OCI-LY7 (cell line): ENCODE data around the gene SLC6A7. TPM values are rescaled to one million over a fixed set of nuclear protein-coding genes. Genes with fewer than 3 reads are reported as not detected.

Source experiments
- BruUV-seq: library from RNA; stranded (reverse); fragments of 400-500 nt; replicated peaks from 2 replicates; lab custom pipeline; 2021; lab: Mats Ljungman, UMichigan
- CTCF ChIA-PET: fragments of 300-600 bp; sonication (Branson Sonifier 250); formaldehyde crosslinking; loops from one replicate; lab custom pipeline; 2022; ENCODE audit warnings: antibody characterized with exemption; ENCODE audit not compliant: unreplicated experiment; lab: Charles Lee
- POLR2A ChIA-PET: fragments of 300-600 bp; sonication (Branson Sonifier 250); formaldehyde crosslinking; loops from one replicate; lab custom pipeline; 2022; ENCODE audit warnings: antibody characterized with exemption; lab: Charles Lee
- DNase-seq: peaks from one replicate; pipeline ENCODE4 v3.0.0-alpha.2; 2015; ENCODE audit warnings: low spot score
- H2AFZ ChIP-seq: fragments of 200-600 bp; sonication (generic), shearing (Covaris generic); 2 replicates; pipeline ENCODE4 v1.6.1; 2014; ENCODE audit warnings: mild to moderate bottlenecking, antibody characterized with exemption, low read length, moderate library complexity
- H3K27ac ChIP-seq: fragments of 200-600 bp; sonication (generic); 2 replicates; pipeline ENCODE4 v1.5.1; 2014; ENCODE audit warnings: mixed run types, low read depth, mild to moderate bottlenecking, moderate library complexity, low read length, inconsistent platforms; ENCODE audit not compliant: poor library complexity, severe bottlenecking
- H3K36me3 ChIP-seq: fragments of 200-600 bp; sonication (generic); 2 replicates; pipeline ENCODE4 v1.6.1; 2014; ENCODE audit warnings: mild to moderate bottlenecking, antibody characterized with exemption, low read length, moderate library complexity, mixed read lengths; ENCODE audit not compliant: insufficient read depth
- H3K4me1 ChIP-seq: fragments of 200-600 bp; sonication (generic); 2 replicates; pipeline ENCODE4 v1.5.1; 2014; ENCODE audit warnings: mild to moderate bottlenecking, low read length; ENCODE audit not compliant: insufficient read depth, poor library complexity, severe bottlenecking
- H3K4me2 ChIP-seq: fragments of 200-600 bp; sonication (generic); 2 replicates; pipeline ENCODE4 v1.6.1; 2014; ENCODE audit warnings: mild to moderate bottlenecking, low read length
- H3K4me3 ChIP-seq: fragments of 200-600 bp; sonication (generic); 2 replicates; pipeline ENCODE4 v1.5.1; 2014; ENCODE audit warnings: mild to moderate bottlenecking, low read depth, low read length; ENCODE audit not compliant: poor library complexity, severe bottlenecking
- H3K79me2 ChIP-seq: fragments of 200-600 bp; sonication (generic); 2 replicates; pipeline ENCODE4 v1.6.1; 2016; ENCODE audit warnings: low read depth, mild to moderate bottlenecking, low read length, moderate library complexity, mixed read lengths; ENCODE audit not compliant: insufficient read depth
- H3K9me2 ChIP-seq: fragments of 200-600 bp; sonication (generic); 2 replicates; pipeline ENCODE4 v1.6.1; 2016; ENCODE audit warnings: mild to moderate bottlenecking, low read length, mixed read lengths; ENCODE audit not compliant: insufficient read depth
- H3K9me3 ChIP-seq: fragments of 200-600 bp; sonication (generic); 2 replicates; pipeline ENCODE4 v1.6.1; 2014; ENCODE audit warnings: mild to moderate bottlenecking, mixed run types, low read length, mixed read lengths
- H4K20me1 ChIP-seq: fragments of 200-600 bp; sonication (generic); 2 replicates; pipeline ENCODE4 v1.6.1; 2014; ENCODE audit warnings: mild to moderate bottlenecking, antibody characterized with exemption, low read length, moderate library complexity, mixed read lengths; ENCODE audit not compliant: insufficient read depth
- EZH2phosphoT487 ChIP-seq: fragments of 200-600 bp; sonication (generic); IDR thresholded peaks from 2 replicates; pipeline ENCODE4 v1.6.1; 2018; ENCODE audit warnings: low read depth, borderline replicate concordance, mild to moderate bottlenecking, mixed run types, antibody characterized with exemption, low read length, moderate library complexity, mixed read lengths
- intact Hi-C: fragments of 100-400 bp; cut with micrococcal nuclease; formaldehyde crosslinking; loops from one replicate; pipeline ENCODE4 v1.10.0; 2022; ENCODE audit not compliant: unreplicated experiment
- total RNA-seq, 2 experiments: library from RNA; depleted of rRNA in 1 of 2; stranded (reverse); fragments of >200 nt in 1 of 2; shearing (Covaris generic) in 1 of 2; gene quantifications; 2 replicates each; pipeline ENCODE4 v1.2.3, GENCODE V29; 2014 to 2022
- TF ChIP-seq, protein P1 (sequence below): fragments of 200-600 bp; sonication (generic); conservative IDR thresholded peaks from 2 replicates; pipeline ENCODE4 v1.5.1; 2014; ENCODE audit warnings: mild to moderate bottlenecking, antibody characterized with exemption, low read length, moderate library complexity, mixed read lengths

Gene SLC6A7
- total RNA-seq, 2 experiments from 2014 or later, result not detected

DNA sequence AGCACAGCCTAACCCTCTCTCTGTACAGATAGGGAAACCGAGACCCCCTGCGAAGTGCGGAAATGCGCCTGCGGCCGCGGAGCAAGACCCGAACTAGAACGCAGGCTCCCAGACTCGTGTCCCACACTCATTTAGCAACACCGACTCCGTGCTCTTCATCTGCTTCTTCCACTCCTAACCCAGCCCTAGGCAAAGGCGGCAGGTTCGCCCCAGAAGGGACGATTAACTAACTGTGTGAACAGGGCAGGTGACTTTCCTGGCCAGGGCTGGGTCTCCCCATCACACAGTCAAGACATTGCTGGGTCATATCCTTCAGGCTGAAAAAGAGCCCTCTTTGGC lies 22.4 kb upstream of the SLC6A7 start:
- Histone ChIP-seq H3K4me2 (no peak overlapping the region), H3K9me3 (no peaks in the 10 kb centered on the region), H3K27ac (no peak overlapping the region), H3K9me2 (no peaks in the 10 kb centered on the region), H3K36me3 (no peaks in the 10 kb centered on the region), H3K79me2 (no peaks in the 10 kb centered on the region), H4K20me1 (no peaks in the 10 kb centered on the region), H3K4me3 (no peak overlapping the region), H2AFZ (no peak overlapping the region), H3K4me1 (no peaks in the 10 kb centered on the region)
- ChIA-PET POLR2A (no interaction called here), CTCF (interaction anchor here (0.6 kb wide), 1 partner anchor 57 kb away, joined by 6 read pairs; no protein-coding TSS in a partner anchor)
- no TSS peak for BruUV-seq
- intact Hi-C loops, result no loop called here
- no peak for DNase-seq
- TF ChIP-seq EZH2phosphoT487, result no peak
- TF ChIP-seq, protein P1, sequence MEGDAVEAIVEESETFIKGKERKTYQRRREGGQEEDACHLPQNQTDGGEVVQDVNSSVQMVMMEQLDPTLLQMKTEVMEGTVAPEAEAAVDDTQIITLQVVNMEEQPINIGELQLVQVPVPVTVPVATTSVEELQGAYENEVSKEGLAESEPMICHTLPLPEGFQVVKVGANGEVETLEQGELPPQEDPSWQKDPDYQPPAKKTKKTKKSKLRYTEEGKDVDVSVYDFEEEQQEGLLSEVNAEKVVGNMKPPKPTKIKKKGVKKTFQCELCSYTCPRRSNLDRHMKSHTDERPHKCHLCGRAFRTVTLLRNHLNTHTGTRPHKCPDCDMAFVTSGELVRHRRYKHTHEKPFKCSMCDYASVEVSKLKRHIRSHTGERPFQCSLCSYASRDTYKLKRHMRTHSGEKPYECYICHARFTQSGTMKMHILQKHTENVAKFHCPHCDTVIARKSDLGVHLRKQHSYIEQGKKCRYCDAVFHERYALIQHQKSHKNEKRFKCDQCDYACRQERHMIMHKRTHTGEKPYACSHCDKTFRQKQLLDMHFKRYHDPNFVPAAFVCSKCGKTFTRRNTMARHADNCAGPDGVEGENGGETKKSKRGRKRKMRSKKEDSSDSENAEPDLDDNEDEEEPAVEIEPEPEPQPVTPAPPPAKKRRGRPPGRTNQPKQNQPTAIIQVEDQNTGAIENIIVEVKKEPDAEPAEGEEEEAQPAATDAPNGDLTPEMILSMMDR, result no peak

DNA sequence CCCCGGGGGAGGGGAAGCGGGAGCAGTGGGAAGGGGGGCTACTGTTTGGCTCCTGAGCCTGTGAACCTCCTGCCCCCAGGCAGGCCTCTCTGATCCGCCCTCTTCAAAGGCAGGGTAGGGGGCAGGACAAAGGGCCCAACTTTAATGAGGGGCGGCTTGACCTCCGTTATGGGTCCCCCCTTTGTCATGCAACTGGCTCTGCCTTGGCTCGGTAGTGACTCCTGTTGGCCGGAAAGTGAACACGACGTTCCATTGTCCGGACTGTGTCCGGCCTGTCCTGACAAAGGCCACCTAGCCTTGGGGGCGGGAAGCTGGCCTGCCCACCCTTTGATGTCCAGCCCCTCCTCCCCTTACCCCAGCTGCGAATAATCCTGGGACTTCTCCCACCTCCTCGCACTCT lies 22.0 kb upstream of the SLC6A7 start:
- H3K79me2 ChIP-seq, result no peaks in the 10 kb centered on the region
- intact Hi-C loops, result no loop called here
- BruUV-seq, result no TSS peak
- no peak overlapping the region for H2AFZ ChIP-seq
- ChIA-PET CTCF (interaction anchor here (0.6 to 0.7 kb wide), 2 partner anchors 9 to 31 kb away, joined by 3 read pairs; no protein-coding TSS in a partner anchor), POLR2A (no interaction called here)
- H3K36me3 ChIP-seq, result no peaks in the 10 kb centered on the region
- no peaks in the 10 kb centered on the region for H3K9me2 ChIP-seq
- no peaks in the 10 kb centered on the region for H4K20me1 ChIP-seq
- no peaks in the 10 kb centered on the region for H3K4me1 ChIP-seq
- H3K9me3 ChIP-seq, result no peaks in the 10 kb centered on the region
- DNase-seq, result no peak
- H3K27ac ChIP-seq, result no peak overlapping the region
- no peak overlapping the region for H3K4me3 ChIP-seq
- no peak for TF ChIP-seq EZH2phosphoT487
- TF ChIP-seq, protein P1, result 0 out of 2 replicates have a peak, but pooled peaks have one; percentile 33
- no peak overlapping the region for H3K4me2 ChIP-seq

- no peaks in the 10 kb centered on the region for H4K20me1 ChIP-seq
- no peaks in the 10 kb centered on the region for H3K4me1 ChIP-seq
- no peak overlapping the region for H3K27ac ChIP-seq
- no peaks in the 10 kb centered on the region for H3K36me3 ChIP-seq
- no peaks in the 10 kb centered on the region for H3K9me2 ChIP-seq
- H2AFZ ChIP-seq, result no peak overlapping the region
- no peak for DNase-seq
- H3K4me3 ChIP-seq, result no peak overlapping the region
- intact Hi-C loops, result no loop called here
- H3K4me2 ChIP-seq, result no peak overlapping the region
- TF ChIP-seq EZH2phosphoT487, result no peak
- TF ChIP-seq, protein P1, result no peak
- no TSS peak for BruUV-seq
- no peaks in the 10 kb centered on the region for H3K79me2 ChIP-seq
- CTCF ChIA-PET, result interaction anchor here (0.7 kb wide), 1 partner anchor 32 kb away, joined by 3 read pairs; no protein-coding TSS in a partner anchor
- H3K9me3 ChIP-seq, result no peaks in the 10 kb centered on the region
- POLR2A ChIA-PET, result no interaction called here
Measured at GRCh38 chr5:150168864-150169263, 21.0 kb upstream of the SLC6A7 start.
